Cardiac muscle cell (in vitro differentiated cells and primary cell): ENCODE results near the gene CCSER1. TPM values are rescaled to one million over a fixed set of nuclear protein-coding genes. Genes with fewer than 3 reads are reported as not detected.

ENCODE experiments used
- DNase-seq, 2 donors: peaks; one replicate each; pipeline versions ENCODE4 v3.0.0 to v3.0.0-alpha.2; 2010 to 2017; ENCODE audit warnings: low read depth in 1 of 2, low spot score in 1 of 2
- H3K27ac ChIP-seq: fragments of 200-600 bp; sonication (generic); 2 replicates; pipeline ENCODE4 v1.5.1; 2016
- H3K27me3 ChIP-seq: fragments of 200-600 bp; sonication (generic); 2 replicates; pipeline ENCODE4 v1.6.0; 2016; ENCODE audit warnings: control low read depth
- H3K36me3 ChIP-seq: fragments of 200-600 bp; sonication (generic); 2 replicates; pipeline ENCODE4 v1.5.1; 2016; ENCODE audit warnings: control low read depth
- H3K4me1 ChIP-seq: fragments of 200-600 bp; sonication (generic); 2 replicates; pipeline ENCODE4 v1.8.1; 2017; ENCODE audit warnings: low read depth, mild to moderate bottlenecking, mixed run types
- H3K4me3 ChIP-seq: fragments of 200-600 bp; sonication (generic); 2 replicates; pipeline ENCODE4 v1.5.1; 2016; ENCODE audit warnings: mild to moderate bottlenecking
- H3K9me3 ChIP-seq: fragments of 200-600 bp; sonication (generic); 2 replicates; pipeline ENCODE4 v1.5.1; 2017; ENCODE audit warnings: low read depth, mild to moderate bottlenecking, control low read depth
- polyA plus RNA-seq: library from polyadenylated mRNA; unstranded; fragments of >200 nt; fragmentation: Nextera tagmentation; extraction: Ambion mirVana; gene quantifications from 2 replicates; pipeline ENCODE4 v1.2.1, GENCODE V29; 2016
- total RNA-seq: library from RNA; depleted of rRNA; stranded (reverse); fragments of >200 nt; gene quantifications from 2 replicates; pipeline ENCODE4 v1.2.3, GENCODE V29; 2016
- TF ChIP-seq, protein P1 (sequence below): IDR thresholded peaks from 2 replicates; pipeline ENCODE4 v1.5.1; 2012; ENCODE audit warnings: low read depth, mild to moderate bottlenecking, low read length

The CCSER1 gene
- total and polyA plus RNA-seq, 2 experiments from 2014 or later, result 0.77 to 3.6 TPM

DNA sequence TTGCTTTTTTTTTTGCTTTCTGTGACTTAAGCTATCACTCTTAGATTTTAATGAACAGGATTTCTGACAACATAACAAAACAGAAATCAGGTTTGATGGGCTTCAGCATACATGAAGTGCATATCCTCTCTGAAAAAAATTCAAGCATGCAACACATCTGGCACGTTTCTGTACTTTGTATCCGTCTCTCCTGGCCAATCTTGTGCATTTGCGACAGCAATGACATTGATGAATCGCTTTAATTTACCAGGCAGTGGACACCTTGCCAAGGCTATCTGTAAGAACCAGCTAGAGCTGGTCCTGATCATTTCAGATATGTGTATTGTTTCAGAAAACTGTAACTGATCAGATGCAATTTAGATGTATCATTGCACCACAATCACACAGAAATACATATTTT, 93.3 kb downstream of the CCSER1 start:
- H3K36me3 ChIP-seq, result no peaks in the 10 kb centered on the region
- DNase-seq, result no peak
- H3K9me3 ChIP-seq, result no peaks in the 10 kb centered on the region
- no peaks in the 10 kb centered on the region for H3K27me3 ChIP-seq
- TF ChIP-seq, protein P1, sequence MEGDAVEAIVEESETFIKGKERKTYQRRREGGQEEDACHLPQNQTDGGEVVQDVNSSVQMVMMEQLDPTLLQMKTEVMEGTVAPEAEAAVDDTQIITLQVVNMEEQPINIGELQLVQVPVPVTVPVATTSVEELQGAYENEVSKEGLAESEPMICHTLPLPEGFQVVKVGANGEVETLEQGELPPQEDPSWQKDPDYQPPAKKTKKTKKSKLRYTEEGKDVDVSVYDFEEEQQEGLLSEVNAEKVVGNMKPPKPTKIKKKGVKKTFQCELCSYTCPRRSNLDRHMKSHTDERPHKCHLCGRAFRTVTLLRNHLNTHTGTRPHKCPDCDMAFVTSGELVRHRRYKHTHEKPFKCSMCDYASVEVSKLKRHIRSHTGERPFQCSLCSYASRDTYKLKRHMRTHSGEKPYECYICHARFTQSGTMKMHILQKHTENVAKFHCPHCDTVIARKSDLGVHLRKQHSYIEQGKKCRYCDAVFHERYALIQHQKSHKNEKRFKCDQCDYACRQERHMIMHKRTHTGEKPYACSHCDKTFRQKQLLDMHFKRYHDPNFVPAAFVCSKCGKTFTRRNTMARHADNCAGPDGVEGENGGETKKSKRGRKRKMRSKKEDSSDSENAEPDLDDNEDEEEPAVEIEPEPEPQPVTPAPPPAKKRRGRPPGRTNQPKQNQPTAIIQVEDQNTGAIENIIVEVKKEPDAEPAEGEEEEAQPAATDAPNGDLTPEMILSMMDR, result no peak
- H3K4me1 ChIP-seq, result no peaks in the 10 kb centered on the region
- no peak overlapping the region for H3K4me3 ChIP-seq
- no peak overlapping the region for H3K27ac ChIP-seq

DNA sequence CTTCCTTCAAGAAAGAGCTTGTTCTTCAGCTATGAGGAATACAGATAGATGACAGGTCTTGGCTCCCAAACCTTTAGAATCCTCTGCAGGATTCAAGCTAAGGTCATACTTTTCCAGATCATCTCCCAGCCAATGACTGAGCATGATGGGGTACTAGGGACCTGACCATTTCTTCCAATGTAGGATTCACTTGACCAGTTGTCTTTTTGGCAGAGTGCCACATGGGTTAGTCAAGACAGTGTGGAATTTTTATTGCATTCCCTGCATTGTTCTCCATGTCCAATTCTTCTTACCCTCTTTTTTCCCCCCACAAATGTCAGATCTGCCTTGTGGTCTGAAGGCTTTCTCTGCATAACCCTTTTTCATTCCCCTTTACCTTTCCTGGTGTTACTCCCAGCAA, 99.5 kb downstream of the CCSER1 start:
- Histone ChIP-seq H3K9me3 (no peaks in the 10 kb centered on the region), H3K4me3 (no peak overlapping the region), H3K4me1 (no peaks in the 10 kb centered on the region), H3K36me3 (no peaks in the 10 kb centered on the region), H3K27ac (no peak overlapping the region), H3K27me3 (no peaks in the 10 kb centered on the region)
- TF ChIP-seq, protein P1, result no peak
- DNase-seq, result no peak

DNA sequence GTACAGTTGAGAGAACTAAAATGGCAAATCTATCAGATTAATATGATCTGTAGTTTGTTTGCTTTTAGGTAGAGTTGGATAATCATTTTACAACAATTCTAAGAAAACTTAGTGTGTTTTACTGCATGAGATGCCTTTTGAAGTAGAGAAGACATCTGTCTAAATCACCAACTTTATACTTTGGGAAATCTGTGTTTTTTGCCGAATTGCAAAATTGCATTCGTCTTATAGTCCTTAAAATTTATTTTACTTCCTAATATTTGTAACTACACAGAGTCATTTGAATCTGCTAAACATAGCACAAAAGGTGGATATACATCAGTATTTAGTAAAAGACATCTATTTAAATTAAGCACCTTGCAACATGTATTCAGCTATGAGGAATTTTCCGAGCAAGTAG, 100.0 kb downstream of the CCSER1 start:
- no peak overlapping the region for H3K27ac ChIP-seq
- no peaks in the 10 kb centered on the region for H3K36me3 ChIP-seq
- DNase-seq, result no peak
- no peaks in the 10 kb centered on the region for H3K4me1 ChIP-seq
- TF ChIP-seq, protein P1, result no peak
- H3K27me3 ChIP-seq, result no peaks in the 10 kb centered on the region
- H3K4me3 ChIP-seq, result no peak overlapping the region
- no peaks in the 10 kb centered on the region for H3K9me3 ChIP-seq

DNA sequence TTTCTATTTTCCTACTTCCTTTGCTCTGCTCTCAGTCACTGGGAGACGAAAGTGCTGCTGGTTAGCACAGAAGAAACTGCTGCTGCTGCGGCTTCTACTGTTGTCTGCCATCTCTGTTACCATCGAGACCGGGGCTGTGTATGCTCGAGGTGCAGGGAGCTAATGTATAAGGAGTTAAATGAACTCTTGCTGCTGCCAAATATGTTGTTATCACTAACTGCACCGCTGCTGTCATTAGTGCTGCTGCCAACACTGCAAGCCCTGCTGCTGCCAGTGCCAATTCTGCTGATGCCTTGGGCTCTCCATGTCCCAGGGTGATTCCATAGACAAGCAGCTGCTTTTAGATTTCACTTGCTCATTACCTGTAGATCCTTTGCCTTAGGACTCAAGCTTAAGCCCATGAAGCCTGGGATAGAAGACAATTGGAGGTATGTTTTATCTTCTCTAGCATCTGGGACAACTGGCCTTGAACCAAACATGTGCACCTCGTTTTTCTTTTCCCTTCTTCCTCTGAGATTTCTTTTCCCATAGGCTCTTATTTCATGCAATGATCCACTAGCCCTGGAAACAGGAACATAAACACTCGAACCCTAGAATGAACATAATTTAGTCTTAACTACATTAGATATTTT, 107.8 kb downstream of the CCSER1 start:
- Histone ChIP-seq H3K27me3 (no peaks in the 10 kb centered on the region), H3K27ac (no peak overlapping the region)

DNA sequence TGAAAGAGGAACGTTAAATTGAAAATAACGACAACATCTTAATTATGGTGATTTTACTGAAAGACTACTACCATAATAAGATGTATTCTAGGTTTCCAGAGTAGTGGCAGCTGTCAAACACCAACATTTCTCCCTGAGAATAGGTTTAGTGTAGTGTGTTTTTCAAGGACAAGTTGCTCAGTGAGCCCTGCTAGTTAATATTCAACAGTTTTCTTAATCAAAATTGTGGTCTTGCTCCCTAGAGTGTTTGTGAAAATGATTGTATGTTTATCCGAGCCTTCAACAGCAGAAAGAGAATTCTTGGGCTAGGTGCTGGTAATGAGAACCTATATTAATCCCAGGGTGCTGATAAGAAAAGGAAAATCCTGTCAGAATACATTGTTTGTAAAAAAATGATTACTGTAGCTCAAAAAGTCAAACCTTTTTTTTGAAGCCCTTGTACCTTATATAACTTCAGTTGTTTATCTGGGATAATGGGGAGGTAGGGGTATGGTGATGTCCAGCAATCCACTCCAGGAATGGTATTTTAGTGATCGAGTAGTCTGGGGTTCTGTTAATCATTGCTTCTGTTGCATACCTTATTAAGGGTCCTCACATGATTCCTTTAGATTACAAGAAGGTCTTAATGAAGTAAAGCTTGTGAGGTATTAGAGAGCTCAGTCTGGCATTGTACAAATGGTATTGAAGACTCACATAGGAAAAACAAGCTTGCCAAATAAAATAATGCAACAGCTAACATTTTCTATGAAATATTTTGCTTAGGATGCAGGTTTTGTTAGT, 110.7 kb downstream of the CCSER1 start:
- H3K36me3 ChIP-seq, result no peaks in the 10 kb centered on the region
- H3K27ac ChIP-seq, result no peak overlapping the region
- H3K27me3 ChIP-seq, result no peaks in the 10 kb centered on the region
- H3K4me1 ChIP-seq, result no peaks in the 10 kb centered on the region
- no peak overlapping the region for H3K4me3 ChIP-seq
- no peaks in the 10 kb centered on the region for H3K9me3 ChIP-seq
- DNase-seq, result no peak
- TF ChIP-seq, protein P1, result no peak

More for the DNA sequence above, 107.8 kb downstream of the CCSER1 start:
- H3K9me3 ChIP-seq, result no peaks in the 10 kb centered on the region
- no peaks in the 10 kb centered on the region for H3K4me1 ChIP-seq
- no peak for DNase-seq
- TF ChIP-seq, protein P1, result no peak
- H3K4me3 ChIP-seq, result no peak overlapping the region
- H3K36me3 ChIP-seq, result no peaks in the 10 kb centered on the region
